Measurements from ENCODE around the gene C9orf40. TPM values are rescaled to one million over a fixed set of nuclear protein-coding genes. Genes with fewer than 3 reads are reported as not detected.

Gene C9orf40
- total RNA-seq, 1 donor from 2014 or later = 4.0 TPM

DNA sequence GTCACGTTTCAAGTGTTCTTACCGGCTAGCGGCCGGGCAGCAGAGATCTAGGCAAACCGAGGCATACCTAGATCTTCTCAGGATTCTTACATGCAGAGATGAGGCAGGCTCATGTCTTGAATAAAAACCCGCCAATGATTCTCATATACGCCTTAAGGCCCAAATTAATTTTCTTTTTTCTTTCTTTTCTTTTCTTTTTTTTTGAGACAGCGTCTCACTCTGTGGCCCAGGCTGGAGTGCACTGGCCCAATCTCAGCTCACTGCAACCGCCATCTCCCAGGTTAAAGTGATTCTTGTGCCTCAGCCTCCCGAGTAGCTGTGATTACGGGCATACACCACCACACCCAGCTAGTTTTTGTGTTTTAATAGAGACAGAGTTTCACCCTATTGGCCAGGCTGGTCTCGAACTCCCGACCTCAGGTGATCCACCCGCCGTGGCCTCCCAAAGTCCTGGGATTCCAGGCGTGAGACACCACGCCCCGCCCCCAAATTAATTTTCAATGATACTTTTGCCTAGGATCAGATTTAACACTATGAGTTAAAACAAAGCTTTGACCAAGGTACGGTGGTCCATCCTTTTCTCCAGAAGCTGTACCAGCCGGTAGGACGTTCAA, 1.5 kb downstream of the C9orf40 start:
- peak overlapping the region; percentile 89 for H3K4me3 ChIP-seq
- no peaks in the 10 kb centered on the region for H3K9me3 ChIP-seq
- DNase-seq (no peak), ATAC-seq (no peak)
- H3K27ac ChIP-seq = peak overlapping the region; percentile 96
- intact Hi-C loops (cut with DNase I) = no loop called here
- TF ChIP-seq, protein P1, sequence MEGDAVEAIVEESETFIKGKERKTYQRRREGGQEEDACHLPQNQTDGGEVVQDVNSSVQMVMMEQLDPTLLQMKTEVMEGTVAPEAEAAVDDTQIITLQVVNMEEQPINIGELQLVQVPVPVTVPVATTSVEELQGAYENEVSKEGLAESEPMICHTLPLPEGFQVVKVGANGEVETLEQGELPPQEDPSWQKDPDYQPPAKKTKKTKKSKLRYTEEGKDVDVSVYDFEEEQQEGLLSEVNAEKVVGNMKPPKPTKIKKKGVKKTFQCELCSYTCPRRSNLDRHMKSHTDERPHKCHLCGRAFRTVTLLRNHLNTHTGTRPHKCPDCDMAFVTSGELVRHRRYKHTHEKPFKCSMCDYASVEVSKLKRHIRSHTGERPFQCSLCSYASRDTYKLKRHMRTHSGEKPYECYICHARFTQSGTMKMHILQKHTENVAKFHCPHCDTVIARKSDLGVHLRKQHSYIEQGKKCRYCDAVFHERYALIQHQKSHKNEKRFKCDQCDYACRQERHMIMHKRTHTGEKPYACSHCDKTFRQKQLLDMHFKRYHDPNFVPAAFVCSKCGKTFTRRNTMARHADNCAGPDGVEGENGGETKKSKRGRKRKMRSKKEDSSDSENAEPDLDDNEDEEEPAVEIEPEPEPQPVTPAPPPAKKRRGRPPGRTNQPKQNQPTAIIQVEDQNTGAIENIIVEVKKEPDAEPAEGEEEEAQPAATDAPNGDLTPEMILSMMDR (IDR thresholded peaks at IDR 0.05) = no peak
- H3K4me1 ChIP-seq = peaks cover 6% of the 10 kb centered on the region
- H3K36me3 ChIP-seq = no peaks in the 10 kb centered on the region
- no peaks in the 10 kb centered on the region for H3K27me3 ChIP-seq (ENCODE audit: low read depth)

DNA sequence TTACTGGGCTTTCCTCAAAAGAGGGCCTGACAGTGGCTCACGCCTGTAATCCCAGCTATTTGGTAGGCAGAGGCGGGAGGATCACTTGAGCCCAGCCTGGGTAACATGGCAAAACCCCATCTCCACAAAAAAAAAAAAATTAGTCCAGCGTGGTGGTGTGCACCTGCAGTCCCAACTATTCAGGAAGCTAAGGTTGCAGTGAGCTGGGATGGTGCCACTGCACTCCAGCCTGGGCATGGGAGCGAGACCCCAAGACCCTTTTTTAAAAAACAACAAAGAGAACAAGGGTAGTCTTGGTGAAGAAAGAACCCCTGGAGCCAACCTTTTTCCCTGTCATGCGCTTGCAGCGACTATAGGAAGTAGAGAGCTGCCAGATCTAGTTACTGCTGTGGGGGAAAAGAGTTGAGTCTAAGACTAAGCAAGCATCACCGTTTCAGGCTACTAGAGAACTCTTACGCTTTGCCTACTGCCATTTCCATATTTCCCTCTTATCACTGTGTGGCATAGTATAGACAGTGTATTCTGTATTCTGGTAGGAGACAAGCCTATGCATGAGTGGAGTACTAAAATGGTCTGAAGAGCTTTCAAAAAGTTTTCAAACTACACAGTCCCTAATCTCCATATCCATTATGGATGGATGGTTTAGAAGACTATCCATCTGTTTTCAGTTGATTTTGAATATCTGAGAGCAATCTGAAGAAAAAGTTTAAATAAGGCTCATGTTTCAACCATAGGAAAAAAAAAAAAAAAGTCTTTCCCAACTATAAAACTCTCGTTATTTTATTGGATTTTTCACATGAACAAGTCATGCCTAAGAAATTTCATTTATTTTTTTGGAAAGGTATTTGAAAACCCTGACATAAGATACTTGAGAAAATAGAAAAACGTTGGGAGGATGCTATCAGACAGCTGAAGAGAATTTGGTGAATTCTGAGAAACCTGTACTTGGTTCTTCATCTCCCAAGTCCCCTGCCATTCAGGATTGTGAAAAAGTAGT, 2.6 kb downstream of the C9orf40 start:
- DNase-seq = no peak
- no peak overlapping the region for H3K27ac ChIP-seq
- no peak overlapping the region for H3K4me3 ChIP-seq
- TF ChIP-seq, protein P1 (IDR thresholded peaks at IDR 0.05) = no peak
- ATAC-seq = no peak
- H3K36me3 ChIP-seq = no peaks in the 10 kb centered on the region
- no peaks in the 10 kb centered on the region for H3K9me3 ChIP-seq
- intact Hi-C loops (cut with DNase I) = no loop called here
- peaks cover 6% of the 10 kb centered on the region for H3K4me1 ChIP-seq
- no peaks in the 10 kb centered on the region for H3K27me3 ChIP-seq (ENCODE audit: low read depth)

DNA sequence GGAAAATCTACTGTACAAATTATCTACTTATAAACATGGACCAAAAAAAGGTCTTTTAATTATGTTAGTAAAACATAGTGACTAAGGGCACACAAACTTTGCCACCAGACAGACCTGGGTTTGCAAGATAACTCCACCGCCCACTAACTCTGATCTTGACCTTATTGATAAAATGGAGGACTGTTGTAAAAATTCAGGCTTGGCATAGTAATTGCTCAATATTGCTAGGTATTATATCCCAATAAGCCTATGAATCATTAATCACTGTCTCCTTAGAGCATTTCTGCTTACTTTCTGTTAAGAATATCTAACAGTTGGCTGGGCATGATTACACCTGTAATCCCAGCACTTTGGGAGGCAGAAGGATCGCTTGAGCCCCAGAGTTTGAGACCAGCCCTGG, 3.8 kb downstream of the C9orf40 start:
- ATAC-seq = no peak
- Histone ChIP-seq H3K9me3 (no peaks in the 10 kb centered on the region), H3K4me3 (no peak overlapping the region), H3K27me3 (ENCODE audit: low read depth) (no peaks in the 10 kb centered on the region), H3K27ac (no peak overlapping the region), H3K36me3 (no peaks in the 10 kb centered on the region), H3K4me1 (peaks cover 6% of the 10 kb centered on the region)
- DNase-seq = no peak
- intact Hi-C loops (cut with DNase I) = no loop called here
- TF ChIP-seq, protein P1 (IDR thresholded peaks at IDR 0.05) = no peak

DNA sequence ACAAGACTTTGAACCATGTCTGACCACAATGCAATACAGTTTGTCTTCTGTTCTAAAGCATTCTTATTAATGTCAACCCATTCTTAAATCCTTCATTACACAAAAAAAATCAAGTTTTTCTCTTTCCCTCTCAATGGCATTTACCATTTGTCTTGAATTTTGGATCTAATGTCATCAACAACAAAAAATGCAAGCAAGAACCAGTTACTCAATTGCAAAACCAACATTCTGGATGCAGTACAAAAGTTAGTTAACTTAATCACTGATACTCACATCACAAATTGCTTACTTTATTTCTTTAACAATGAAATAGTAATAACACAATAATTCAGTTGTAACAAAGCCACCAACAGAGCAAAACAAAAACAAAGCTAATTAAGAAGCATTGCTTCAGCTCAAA, 6.0 kb downstream of the C9orf40 start:
- Histone ChIP-seq H3K4me1 (peaks cover 6% of the 10 kb centered on the region), H3K27me3 (ENCODE audit: low read depth) (no peaks in the 10 kb centered on the region), H3K9me3 (no peaks in the 10 kb centered on the region), H3K36me3 (no peaks in the 10 kb centered on the region), H3K4me3 (no peak overlapping the region), H3K27ac (no peak overlapping the region)
- no peak for ATAC-seq
- intact Hi-C loops (cut with DNase I) = no loop called here
- TF ChIP-seq, protein P1 (IDR thresholded peaks at IDR 0.05) = no peak
- DNase-seq = no peak

DNA sequence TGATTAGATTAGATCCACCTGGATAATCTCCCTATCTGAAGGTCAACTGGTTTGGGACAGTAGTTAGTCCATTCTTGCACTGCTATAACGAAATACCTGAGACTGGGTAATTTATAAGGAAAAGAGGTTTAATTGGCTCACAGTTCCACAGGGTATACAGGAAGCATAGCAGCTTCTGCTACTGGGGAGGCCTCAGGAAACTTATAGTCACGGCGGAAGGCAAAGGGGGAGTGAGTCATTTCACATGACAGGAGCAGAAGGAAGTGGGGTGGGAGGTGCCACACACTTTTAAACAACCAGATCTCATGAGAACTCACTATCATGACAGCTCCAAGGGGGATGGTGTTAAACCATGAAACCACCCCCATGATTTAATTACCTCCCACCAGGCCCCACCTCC, 9.9 kb downstream of the C9orf40 start:
- TF ChIP-seq, protein P1 (IDR thresholded peaks at IDR 0.05) = no peak
- ATAC-seq = no peak
- intact Hi-C loops (cut with DNase I) = no loop called here

More for the DNA sequence above, 9.9 kb downstream of the C9orf40 start:
- Histone ChIP-seq H3K36me3 (no peaks in the 10 kb centered on the region), H3K27me3 (ENCODE audit: low read depth) (no peaks in the 10 kb centered on the region), H3K4me3 (no peak overlapping the region), H3K4me1 (no peaks in the 10 kb centered on the region), H3K9me3 (no peaks in the 10 kb centered on the region), H3K27ac (no peak overlapping the region)
- no peak for DNase-seq

Data from lower lobe of right lung (tissue), 2 donors.